Peyer's patch (tissue), 4 donors: ENCODE measurements around the gene GPR107. TPM values are rescaled to one million over a fixed set of nuclear protein-coding genes. Genes with fewer than 3 reads are reported as not detected.

Experiments
- DNase-seq, 3 donors: peaks; one replicate each; pipeline ENCODE4 v3.0.0-alpha.2; 2017 to 2019
- H3K27ac ChIP-seq, 4 donors: fragments of 200-600 bp; sonication (generic); one replicate each; pipeline ENCODE4 v1.5.1; 2016 to 2019
- H3K27me3 ChIP-seq, 2 donors: fragments of 200-600 bp; sonication (generic); one replicate each; pipeline ENCODE4 v1.5.1; 2019
- H3K36me3 ChIP-seq, 3 donors: fragments of 200-600 bp; sonication (generic); one replicate each; pipeline ENCODE4 v1.5.1; 2016 to 2019
- H3K4me1 ChIP-seq, 4 donors: fragments of 200-600 bp; sonication (generic); one replicate each; pipeline ENCODE4 v1.5.1; 2016 to 2019
- H3K4me3 ChIP-seq, 4 donors: fragments of 200-600 bp; sonication (generic); 1 replicate in 3 of 4; 2 replicates in 1 of 4; pipeline ENCODE4 v1.5.1; 2016 to 2019; ENCODE audit warnings: mild to moderate bottlenecking in 1 of 4
- H3K9me3 ChIP-seq, 4 donors: fragments of 200-600 bp; sonication (generic); one replicate each; pipeline ENCODE4 v1.5.1; 2016 to 2019; ENCODE audit warnings: mild to moderate bottlenecking in 1 of 4
- POLR2A ChIP-seq, 2 donors: fragments of 450-650 bp; IDR thresholded peaks; one replicate each; pipeline ENCODE4 v1.5.1; 2017; ENCODE audit warnings: antibody characterized with exemption in 2 of 2, mild to moderate bottlenecking in 2 of 2, moderate library complexity in 2 of 2
- total RNA-seq, 4 donors: library from RNA; depleted of rRNA; stranded (reverse); fragments of >200 nt; gene quantifications; one replicate each; pipeline ENCODE4 v1.1.0, GENCODE V29; 2016
- TF ChIP-seq, protein P1 (sequence below), 6 experiments: fragments of 450-650 bp in 4 of 6; fragments of 200-600 bp in 2 of 6; sonication (generic) in 1 of 6; IDR thresholded peaks; one replicate each; pipeline ENCODE4 v1.5.1; 2017 to 2019; ENCODE audit warnings: antibody characterized with exemption in 6 of 6, mild to moderate bottlenecking in 3 of 6, moderate library complexity in 1 of 6

GPR107 gene
- total RNA-seq, 4 donors from 2014 or later = 16.6 to 29.0 (median 22.3) TPM

- peak overlapping the region; percentile 91 to 100 (median 96) for H3K27ac ChIP-seq
- TF ChIP-seq, protein P1, sequence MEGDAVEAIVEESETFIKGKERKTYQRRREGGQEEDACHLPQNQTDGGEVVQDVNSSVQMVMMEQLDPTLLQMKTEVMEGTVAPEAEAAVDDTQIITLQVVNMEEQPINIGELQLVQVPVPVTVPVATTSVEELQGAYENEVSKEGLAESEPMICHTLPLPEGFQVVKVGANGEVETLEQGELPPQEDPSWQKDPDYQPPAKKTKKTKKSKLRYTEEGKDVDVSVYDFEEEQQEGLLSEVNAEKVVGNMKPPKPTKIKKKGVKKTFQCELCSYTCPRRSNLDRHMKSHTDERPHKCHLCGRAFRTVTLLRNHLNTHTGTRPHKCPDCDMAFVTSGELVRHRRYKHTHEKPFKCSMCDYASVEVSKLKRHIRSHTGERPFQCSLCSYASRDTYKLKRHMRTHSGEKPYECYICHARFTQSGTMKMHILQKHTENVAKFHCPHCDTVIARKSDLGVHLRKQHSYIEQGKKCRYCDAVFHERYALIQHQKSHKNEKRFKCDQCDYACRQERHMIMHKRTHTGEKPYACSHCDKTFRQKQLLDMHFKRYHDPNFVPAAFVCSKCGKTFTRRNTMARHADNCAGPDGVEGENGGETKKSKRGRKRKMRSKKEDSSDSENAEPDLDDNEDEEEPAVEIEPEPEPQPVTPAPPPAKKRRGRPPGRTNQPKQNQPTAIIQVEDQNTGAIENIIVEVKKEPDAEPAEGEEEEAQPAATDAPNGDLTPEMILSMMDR (IDR thresholded peaks at IDR 0.05) = no peak
- TF ChIP-seq POLR2A (IDR thresholded peaks at IDR 0.05) = no peak
- H3K9me3 ChIP-seq = no peaks in the 10 kb centered on the region
- no peaks in the 10 kb centered on the region for H3K36me3 ChIP-seq
- no peaks in the 10 kb centered on the region for H3K27me3 ChIP-seq
- peak in 1 of 3 donors; percentile 63 for DNase-seq
- peak overlapping the region; percentile 77 to 100 (median 94) for H3K4me3 ChIP-seq
- H3K4me1 ChIP-seq = peaks cover 0 to 27% (median 9%) of the 10 kb centered on the region in 4 donors
These were observed 11.3 kb upstream of the GPR107 start for GRCh38 chr9:130042406-130042884.

DNA sequence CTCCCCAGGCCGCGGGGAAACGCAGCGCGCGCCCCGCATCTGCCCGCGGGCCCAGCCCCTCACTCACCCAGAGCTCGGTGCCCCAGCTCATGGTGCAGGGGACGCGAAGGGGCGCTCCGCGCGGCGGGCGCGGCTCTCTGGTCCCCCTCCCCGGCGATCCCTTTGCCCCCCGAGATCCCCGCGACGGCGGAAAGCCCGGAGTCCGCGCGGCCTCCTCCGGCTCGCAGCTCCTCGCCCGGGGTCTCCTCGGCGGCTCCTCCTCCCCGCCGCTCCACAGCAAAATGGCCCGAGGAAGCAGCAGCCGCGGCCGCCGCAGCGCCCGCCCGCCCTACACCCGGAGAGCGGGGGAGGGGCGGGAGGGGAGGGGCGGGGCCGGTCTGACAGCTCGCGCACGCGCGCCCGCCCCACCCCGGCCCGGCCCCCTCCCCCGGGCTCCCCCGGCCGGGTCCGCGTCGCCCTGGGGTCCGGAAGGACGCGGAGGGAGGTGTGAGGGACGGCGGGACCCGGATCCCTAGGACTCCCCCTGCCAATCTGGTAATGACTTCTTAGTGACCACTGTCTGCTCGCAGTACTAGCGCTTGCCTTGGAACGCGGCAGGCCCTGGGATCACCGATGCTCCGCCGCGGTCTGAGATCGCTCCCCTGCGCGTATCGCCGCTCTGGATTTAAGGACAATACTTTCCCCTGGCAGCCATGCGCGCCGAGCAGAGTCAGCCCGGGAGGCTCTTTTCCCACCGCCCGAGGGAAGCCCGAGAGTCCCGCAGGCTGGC lies 10.6 kb upstream of the GPR107 start, which contains the start of gene FNBP1:
TSS of gene FNBP1 (minus strand) at position 305 of the 769 bp plus-strand sequence. CDS start at position 91, 214 bp downstream.
- DNase-seq = peak; percentile 82 to 91 (median 82)
- Histone ChIP-seq H3K9me3 (no peaks in the 10 kb centered on the region), H3K27ac (peak within 1 kb of the TSS; percentile 91 to 100 (median 96)), H3K36me3 (no peaks in the 10 kb centered on the region), H3K4me3 (peak within 1 kb of the TSS; percentile 77 to 100 (median 94)), H3K4me1 (peaks cover 0 to 27% (median 9%) of the 10 kb centered on the region in 4 donors), H3K27me3 (no peaks in the 10 kb centered on the region)
- peak; percentile 54 to 64 for TF ChIP-seq POLR2A (IDR thresholded peaks at IDR 0.05)
- TF ChIP-seq, protein P1 (IDR thresholded peaks at IDR 0.05) = peak in 2 of 6 experiments; percentile 0 to 16

DNA sequence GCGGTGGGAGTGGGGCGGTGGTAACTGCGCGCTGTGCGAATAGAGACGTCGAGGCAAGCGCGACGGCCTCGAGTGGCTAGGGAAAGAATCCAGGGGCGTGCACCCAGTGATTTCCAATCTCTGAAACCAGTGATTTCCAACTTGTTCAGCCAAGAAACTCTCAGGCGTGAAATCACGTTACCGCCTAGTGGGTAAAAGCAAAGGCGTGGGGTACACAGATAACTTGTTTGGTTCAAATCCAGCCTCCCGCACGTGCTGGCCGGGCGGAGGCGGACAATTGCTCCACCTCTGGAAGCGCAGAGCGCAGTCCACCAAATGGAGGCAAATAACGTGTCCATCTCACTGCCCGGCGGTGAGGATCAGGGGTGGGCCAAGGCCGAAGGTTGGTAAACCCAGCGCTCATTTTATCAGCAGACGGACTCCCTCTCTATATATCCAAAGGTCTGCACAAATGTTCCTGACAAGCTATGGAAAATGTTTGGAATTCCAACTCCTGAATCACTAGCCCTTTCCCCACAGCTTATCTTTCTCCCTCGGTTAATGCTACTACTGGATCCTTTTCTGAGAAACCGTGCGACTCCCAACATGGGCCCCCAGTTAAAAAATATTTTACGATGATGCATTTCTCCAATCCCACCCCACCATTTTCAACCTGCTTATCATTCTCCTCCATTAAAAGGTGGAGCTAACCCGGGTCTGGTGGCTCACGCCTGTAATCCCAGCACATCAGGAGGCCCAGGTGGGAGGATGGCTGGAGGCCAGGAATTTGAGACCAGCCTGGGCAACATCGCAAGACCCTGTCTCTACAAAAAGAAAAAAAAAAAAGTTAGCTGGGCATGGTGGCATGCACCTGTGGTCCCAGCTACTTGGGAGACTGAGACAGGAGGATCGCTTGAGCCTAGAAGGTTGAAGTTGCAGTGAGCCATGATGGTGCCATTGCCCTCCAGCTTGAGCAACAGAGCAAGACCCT lies 9.8 kb upstream of the GPR107 start:
- peak in 1 of 3 donors; percentile 52 for DNase-seq
- H3K9me3 ChIP-seq = no peaks in the 10 kb centered on the region
- H3K27ac ChIP-seq = peak overlapping the region; percentile 91 to 100 (median 96)
- TF ChIP-seq, protein P1 (IDR thresholded peaks at IDR 0.05) = peak in 1 of 6 experiments; percentile 1
- TF ChIP-seq POLR2A (IDR thresholded peaks at IDR 0.05) = no peak
- peak overlapping the region; percentile 77 to 100 (median 94) for H3K4me3 ChIP-seq
- H3K36me3 ChIP-seq = no peaks in the 10 kb centered on the region
- no peaks in the 10 kb centered on the region for H3K27me3 ChIP-seq
- peaks cover 0 to 27% (median 8%) of the 10 kb centered on the region in 4 donors for H3K4me1 ChIP-seq

GRCh38 chr9:130045725-130046450 lies 7.8 kb upstream of the GPR107 start:
- no peaks in the 10 kb centered on the region for H3K36me3 ChIP-seq
- TF ChIP-seq POLR2A (IDR thresholded peaks at IDR 0.05) = no peak
- TF ChIP-seq, protein P1 (IDR thresholded peaks at IDR 0.05) = no peak
- no peak for DNase-seq

More at GRCh38 chr9:130045725-130046450, 7.8 kb upstream of the GPR107 start:
- Histone ChIP-seq H3K4me1 (peaks cover 0 to 27% (median 6%) of the 10 kb centered on the region in 4 donors), H3K27me3 (no peaks in the 10 kb centered on the region), H3K4me3 (no peak overlapping the region), H3K9me3 (no peaks in the 10 kb centered on the region), H3K27ac (peak overlapping the region in 3 of 4 donors; percentile 11 to 68 (median 17))
